ENCODE results near the gene TPD52L1. TPM values are rescaled to one million over a fixed set of nuclear protein-coding genes. Genes with fewer than 3 reads are reported as not detected.
"Not testable (repeated sequence)": the region's sequence is repeated elsewhere in the genome, so short reads cannot be mapped to it uniquely, and the experiment has no call there.

The TPD52L1 gene
- total and polyA plus RNA-seq, 2 donors from 2014 or later, result 69.1 to 91.1 TPM

DNA sequence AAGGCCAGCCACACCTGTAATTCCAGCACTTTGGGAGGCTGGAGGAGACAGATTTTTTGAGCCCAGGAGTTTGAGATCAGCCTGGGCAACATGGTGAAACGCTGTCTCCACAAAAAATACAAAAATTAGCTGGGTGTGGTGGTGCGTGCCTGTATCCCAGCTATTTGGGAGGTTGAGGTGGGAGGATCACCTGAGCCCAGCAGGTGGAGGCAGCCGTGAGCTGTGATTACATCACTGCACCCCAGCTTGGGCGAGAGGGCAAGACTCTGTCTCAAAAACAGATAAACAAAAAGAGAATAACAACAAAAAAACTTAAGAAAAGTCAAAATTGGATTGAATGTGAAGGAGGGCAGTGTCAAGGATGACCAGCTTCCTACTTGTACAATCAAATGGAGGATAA is 2.9 kb downstream of the TPD52L1 start:
- no peaks in the 10 kb centered on the region for H3K27me3 ChIP-seq (ENCODE audit: control insufficient read depth, insufficient read depth, low read length)
- intact Hi-C loops (cut with DNase I), result no loop called here
- no peaks in the 10 kb centered on the region for H3K36me3 ChIP-seq (ENCODE audit: control insufficient read depth in 2 of 3, insufficient read depth in 3 of 3, low read length in 3 of 3)
- peaks cover 0 to 5% (median 0%) of the 10 kb centered on the region in 3 donors for H3K4me1 ChIP-seq (ENCODE audit: control insufficient read depth in 2 of 3, insufficient read depth in 2 of 3, low read depth in 1 of 3, low read length in 3 of 3)
- TF ChIP-seq, protein P1, sequence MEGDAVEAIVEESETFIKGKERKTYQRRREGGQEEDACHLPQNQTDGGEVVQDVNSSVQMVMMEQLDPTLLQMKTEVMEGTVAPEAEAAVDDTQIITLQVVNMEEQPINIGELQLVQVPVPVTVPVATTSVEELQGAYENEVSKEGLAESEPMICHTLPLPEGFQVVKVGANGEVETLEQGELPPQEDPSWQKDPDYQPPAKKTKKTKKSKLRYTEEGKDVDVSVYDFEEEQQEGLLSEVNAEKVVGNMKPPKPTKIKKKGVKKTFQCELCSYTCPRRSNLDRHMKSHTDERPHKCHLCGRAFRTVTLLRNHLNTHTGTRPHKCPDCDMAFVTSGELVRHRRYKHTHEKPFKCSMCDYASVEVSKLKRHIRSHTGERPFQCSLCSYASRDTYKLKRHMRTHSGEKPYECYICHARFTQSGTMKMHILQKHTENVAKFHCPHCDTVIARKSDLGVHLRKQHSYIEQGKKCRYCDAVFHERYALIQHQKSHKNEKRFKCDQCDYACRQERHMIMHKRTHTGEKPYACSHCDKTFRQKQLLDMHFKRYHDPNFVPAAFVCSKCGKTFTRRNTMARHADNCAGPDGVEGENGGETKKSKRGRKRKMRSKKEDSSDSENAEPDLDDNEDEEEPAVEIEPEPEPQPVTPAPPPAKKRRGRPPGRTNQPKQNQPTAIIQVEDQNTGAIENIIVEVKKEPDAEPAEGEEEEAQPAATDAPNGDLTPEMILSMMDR (IDR thresholded peaks at IDR 0.05; ENCODE audit: borderline replicate concordance, extremely low read depth, insufficient read depth), result no peak
- no peak overlapping the region for H3K27ac ChIP-seq (ENCODE audit: low read depth in 2 of 2, low read length in 2 of 2)
- no peak overlapping the region for H3K9ac ChIP-seq (ENCODE audit: low read length in 3 of 3)
- no peaks in the 10 kb centered on the region for H3K9me3 ChIP-seq (ENCODE audit: control insufficient read depth in 2 of 3, insufficient read depth in 1 of 3, low read length in 3 of 3)
- DNase-seq (no peak), FAIRE-seq (no peak)
- H3K4me3 ChIP-seq (ENCODE audit: low read length in 3 of 3), result no peak overlapping the region

DNA sequence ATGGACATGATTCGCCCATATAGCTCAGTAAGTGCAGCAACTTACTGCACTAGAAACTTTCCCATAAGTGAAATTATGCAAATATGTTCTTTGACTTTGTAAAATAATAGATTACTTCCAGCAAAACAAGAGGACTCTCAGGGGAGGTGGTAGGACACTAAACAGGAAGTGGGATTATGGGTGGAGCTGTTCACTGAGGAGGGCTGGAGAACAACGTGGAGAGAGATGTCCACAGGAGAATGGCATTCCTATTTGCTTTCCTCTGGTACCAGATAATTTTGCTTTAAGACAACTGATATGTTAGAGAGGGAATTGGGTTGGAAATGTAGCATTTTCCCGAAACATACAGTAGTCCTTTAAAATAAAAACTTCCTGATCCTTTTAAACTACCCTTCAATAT is 3.7 kb downstream of the TPD52L1 start:
- no peaks in the 10 kb centered on the region for H3K9me3 ChIP-seq (ENCODE audit: control insufficient read depth in 2 of 3, insufficient read depth in 1 of 3, low read length in 3 of 3)
- intact Hi-C loops (cut with DNase I), result no loop called here
- H3K27me3 ChIP-seq (ENCODE audit: control insufficient read depth, insufficient read depth, low read length), result no peaks in the 10 kb centered on the region
- H3K9ac ChIP-seq (ENCODE audit: low read length in 3 of 3), result no peak overlapping the region
- H3K27ac ChIP-seq (ENCODE audit: low read depth in 2 of 2, low read length in 2 of 2), result no peak overlapping the region
- DNase-seq, result no peak
- no peaks in the 10 kb centered on the region for H3K36me3 ChIP-seq (ENCODE audit: control insufficient read depth in 2 of 3, insufficient read depth in 3 of 3, low read length in 3 of 3)
- TF ChIP-seq, protein P1 (IDR thresholded peaks at IDR 0.05; ENCODE audit: borderline replicate concordance, extremely low read depth, insufficient read depth), result no peak
- no peak overlapping the region for H3K4me3 ChIP-seq (ENCODE audit: low read length in 3 of 3)
- FAIRE-seq, result no peak
- peaks cover 0 to 5% (median 0%) of the 10 kb centered on the region in 3 donors for H3K4me1 ChIP-seq (ENCODE audit: control insufficient read depth in 2 of 3, insufficient read depth in 2 of 3, low read depth in 1 of 3, low read length in 3 of 3)

DNA sequence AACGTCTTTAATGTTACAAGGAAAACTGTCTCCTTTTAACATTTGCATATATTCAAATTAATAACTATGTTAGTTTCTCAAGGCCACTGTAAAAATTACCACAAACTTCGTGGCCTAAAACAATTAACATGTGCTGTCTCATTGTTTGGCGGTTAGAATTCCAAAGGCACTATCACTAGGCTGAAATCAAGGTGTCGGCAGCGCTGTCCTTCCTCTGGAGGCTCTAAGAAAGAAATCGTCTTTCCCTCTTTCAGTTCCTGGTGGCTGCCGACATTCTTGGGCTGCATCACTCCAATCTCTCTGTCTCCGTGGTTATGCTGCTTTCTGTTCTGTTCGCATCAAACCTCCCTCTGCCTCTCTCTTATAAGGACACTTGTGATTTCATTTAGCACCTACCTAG is 4.2 kb downstream of the TPD52L1 start:
- H3K27ac ChIP-seq (ENCODE audit: low read depth in 2 of 2, low read length in 2 of 2), result no peak overlapping the region
- H3K9ac ChIP-seq (ENCODE audit: low read length in 3 of 3), result no peak overlapping the region
- H3K4me3 ChIP-seq (ENCODE audit: low read length in 3 of 3), result no peak overlapping the region
- no peak for DNase-seq
- peaks cover 0 to 5% (median 0%) of the 10 kb centered on the region in 3 donors for H3K4me1 ChIP-seq (ENCODE audit: control insufficient read depth in 2 of 3, insufficient read depth in 2 of 3, low read depth in 1 of 3, low read length in 3 of 3)
- H3K27me3 ChIP-seq (ENCODE audit: control insufficient read depth, insufficient read depth, low read length), result no peaks in the 10 kb centered on the region
- intact Hi-C loops (cut with DNase I), result no loop called here
- H3K36me3 ChIP-seq (ENCODE audit: control insufficient read depth in 2 of 3, insufficient read depth in 3 of 3, low read length in 3 of 3), result no peaks in the 10 kb centered on the region
- H3K9me3 ChIP-seq (ENCODE audit: control insufficient read depth in 2 of 3, insufficient read depth in 1 of 3, low read length in 3 of 3), result no peaks in the 10 kb centered on the region
- no peak for FAIRE-seq
- TF ChIP-seq, protein P1 (IDR thresholded peaks at IDR 0.05; ENCODE audit: borderline replicate concordance, extremely low read depth, insufficient read depth), result no peak

DNA sequence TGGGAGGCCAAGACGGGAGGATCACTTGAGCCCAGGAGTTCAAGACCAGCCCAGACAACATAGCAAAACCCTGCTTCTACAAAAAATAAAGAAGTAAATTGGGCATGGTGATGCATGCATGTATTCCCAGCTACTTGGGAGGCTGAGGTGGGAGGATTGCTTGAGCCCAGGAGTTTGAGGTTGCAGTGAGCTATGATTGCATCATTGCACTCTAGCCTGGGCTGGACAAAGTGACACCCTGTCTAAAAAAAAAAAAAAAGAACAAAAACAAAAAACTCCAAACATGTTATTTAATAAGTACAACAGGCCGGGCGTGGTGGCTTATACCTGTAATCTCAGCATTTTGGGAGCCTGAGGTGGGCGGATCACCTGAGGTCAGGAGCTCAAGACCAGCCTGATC is 9.8 kb downstream of the TPD52L1 start:
- DNase-seq; H3K9ac ChIP-seq (ENCODE audit: low read length in 3 of 3); FAIRE-seq; H3K27ac ChIP-seq (ENCODE audit: low read depth in 2 of 2, low read length in 2 of 2); H3K36me3 ChIP-seq (ENCODE audit: control insufficient read depth in 2 of 3, insufficient read depth in 3 of 3, low read length in 3 of 3); H3K4me3 ChIP-seq (ENCODE audit: low read length in 3 of 3); H3K9me3 ChIP-seq (ENCODE audit: control insufficient read depth in 2 of 3, insufficient read depth in 1 of 3, low read length in 3 of 3); H3K27me3 ChIP-seq (ENCODE audit: control insufficient read depth, insufficient read depth, low read length); intact Hi-C loops (cut with DNase I); H3K4me1 ChIP-seq (ENCODE audit: control insufficient read depth in 2 of 3, insufficient read depth in 2 of 3, low read depth in 1 of 3, low read length in 3 of 3): not testable (repeated sequence)
